ENCODE data around the gene EDN2.

DNA sequence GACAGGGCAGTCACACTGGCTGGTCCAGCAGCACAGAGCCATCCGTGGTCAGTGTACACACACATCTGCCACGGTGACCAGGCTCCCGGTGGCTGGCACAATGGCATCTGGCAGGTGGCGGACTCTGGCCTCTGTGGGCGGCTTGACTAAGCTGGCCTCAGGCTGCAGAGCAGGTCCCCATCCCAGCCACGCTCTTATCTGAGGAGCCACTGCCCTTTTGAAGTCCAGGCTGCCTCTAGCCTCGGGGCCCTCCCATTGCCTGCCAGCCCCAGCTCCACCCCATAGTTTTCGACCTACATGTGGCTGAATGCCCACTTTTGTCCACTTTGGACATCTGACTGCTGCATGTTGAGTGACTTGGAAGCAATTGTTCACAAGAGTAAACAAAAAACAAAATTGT, 29.9 kb upstream of the EDN2 start:
- TF ChIP-seq POLR2AphosphoS5 (IDR thresholded peaks at IDR 0.05) (peak in 2 of 3 donors; percentile 52 to 69), POLR2A (IDR thresholded peaks at IDR 0.05) (no peak)
- TF ChIP-seq, protein P1, sequence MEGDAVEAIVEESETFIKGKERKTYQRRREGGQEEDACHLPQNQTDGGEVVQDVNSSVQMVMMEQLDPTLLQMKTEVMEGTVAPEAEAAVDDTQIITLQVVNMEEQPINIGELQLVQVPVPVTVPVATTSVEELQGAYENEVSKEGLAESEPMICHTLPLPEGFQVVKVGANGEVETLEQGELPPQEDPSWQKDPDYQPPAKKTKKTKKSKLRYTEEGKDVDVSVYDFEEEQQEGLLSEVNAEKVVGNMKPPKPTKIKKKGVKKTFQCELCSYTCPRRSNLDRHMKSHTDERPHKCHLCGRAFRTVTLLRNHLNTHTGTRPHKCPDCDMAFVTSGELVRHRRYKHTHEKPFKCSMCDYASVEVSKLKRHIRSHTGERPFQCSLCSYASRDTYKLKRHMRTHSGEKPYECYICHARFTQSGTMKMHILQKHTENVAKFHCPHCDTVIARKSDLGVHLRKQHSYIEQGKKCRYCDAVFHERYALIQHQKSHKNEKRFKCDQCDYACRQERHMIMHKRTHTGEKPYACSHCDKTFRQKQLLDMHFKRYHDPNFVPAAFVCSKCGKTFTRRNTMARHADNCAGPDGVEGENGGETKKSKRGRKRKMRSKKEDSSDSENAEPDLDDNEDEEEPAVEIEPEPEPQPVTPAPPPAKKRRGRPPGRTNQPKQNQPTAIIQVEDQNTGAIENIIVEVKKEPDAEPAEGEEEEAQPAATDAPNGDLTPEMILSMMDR (IDR thresholded peaks at IDR 0.05): no peak
